GM12878 (cell line): ENCODE results near the gene CSH1. TPM values are rescaled to one million over a fixed set of nuclear protein-coding genes. Genes with fewer than 3 reads are reported as not detected.
"Not testable (repeated sequence)": the region's sequence is repeated elsewhere in the genome, so short reads cannot be mapped to it uniquely, and the experiment has no call there.

Experiments
- ATAC-seq: fragments of 200-7000 bp; cut with Tn5 transposase; 3 replicates; pipeline ENCODE4 v1.9.1; 2020; ENCODE audit warnings: mild to moderate bottlenecking, moderate library complexity
- BruUV-seq: library from RNA; stranded (reverse); fragments of 400-500 nt; replicated peaks from 2 replicates; lab custom pipeline; 2021; lab: Mats Ljungman, UMichigan
- CTCF ChIA-PET: fragments of 300-600 bp; sonication (Branson Sonifier 250); formaldehyde crosslinking; extraction: SDS; loops from one replicate; lab custom pipeline; 2021; ENCODE audit warnings: inconsistent platforms; lab: Yijun Ruan, JAX
- POLR2A ChIA-PET: fragments of 350-600 bp; formaldehyde crosslinking; extraction: SDS; loops from one replicate; lab custom pipeline; 2021; ENCODE audit warnings: inconsistent platforms; lab: Charles Lee
- RAD21 ChIA-PET: fragments of 300-600 bp; sonication (Branson Sonifier 250); formaldehyde crosslinking; loops from one replicate; lab custom pipeline; 2023; ENCODE audit warnings: antibody characterized with exemption; ENCODE audit not compliant: unreplicated experiment; lab: Charles Lee
- SMC1A ChIA-PET: fragments of 300-600 bp; sonication (Branson Sonifier 250); formaldehyde crosslinking; loops from one replicate; lab custom pipeline; 2023; ENCODE audit not compliant: unreplicated experiment, uncharacterized antibody; lab: Charles Lee
- DNase-seq: peaks from one replicate; pipeline ENCODE4 v3.0.0-alpha.2; 2011; ENCODE audit warnings: low read depth, low spot score
- FAIRE-seq: peaks from 3 replicates; lab custom pipeline; 2011; peaks lifted over from hg19 to GRCh38; lab: Jason Lieb, UNC
- H2AFZ ChIP-seq: 2 replicates; pipeline ENCODE4 v1.6.0; 2011; ENCODE audit warnings: low read depth, low read length, control low read depth; ENCODE audit not compliant: control insufficient read depth
- H3K27ac ChIP-seq: 2 replicates; pipeline ENCODE4 v1.5.1; 2011; ENCODE audit warnings: control low read depth; ENCODE audit not compliant: control insufficient read depth, insufficient read depth
- H3K27me3 ChIP-seq, 2 experiments: replicated peaks in 1 of 2; 2 replicates each; pipeline versions ENCODE4 v1.6.0 to v1.6.1; 2011; ENCODE audit warnings: low read length in 1 of 2; ENCODE audit not compliant: control insufficient read depth in 2 of 2, insufficient read depth in 2 of 2
- H3K36me3 ChIP-seq, 2 experiments: 2 replicates each; pipeline ENCODE4 v1.5.1; 2011; ENCODE audit warnings: low read length in 1 of 2; ENCODE audit not compliant: control insufficient read depth in 2 of 2, insufficient read depth in 2 of 2
- H3K4me1 ChIP-seq: 2 replicates; pipeline ENCODE4 v1.6.1; 2011; ENCODE audit warnings: mild to moderate bottlenecking, low read length, moderate library complexity, mixed read lengths; ENCODE audit not compliant: control insufficient read depth, insufficient read depth
- H3K4me2 ChIP-seq: 2 replicates; pipeline ENCODE4 v1.6.0; 2011; ENCODE audit warnings: control low read depth; ENCODE audit not compliant: control insufficient read depth, insufficient read depth
- H3K4me3 ChIP-seq: fragments of 200-600 bp; sonication (generic); 2 replicates; pipeline ENCODE4 v1.5.1; 2016
- H3K79me2 ChIP-seq: 2 replicates; pipeline ENCODE4 v1.6.0; 2011; ENCODE audit warnings: low read length; ENCODE audit not compliant: control insufficient read depth, insufficient read depth
- H3K9ac ChIP-seq: 2 replicates; pipeline ENCODE4 v1.8.0; 2011; ENCODE audit warnings: low read length, control low read depth, mixed read lengths; ENCODE audit not compliant: control insufficient read depth, insufficient read depth
- H3K9me3 ChIP-seq: replicated peaks from 3 replicates; pipeline ENCODE4 v1.5.1; 2011; ENCODE audit warnings: mild to moderate bottlenecking, low read length; ENCODE audit not compliant: control insufficient read depth, insufficient read depth
- H4K20me1 ChIP-seq: 2 replicates; pipeline ENCODE4 v1.6.0; 2011; ENCODE audit not compliant: control insufficient read depth, insufficient read depth
- BMI1 ChIP-seq: fragments of 450-650 bp; IDR thresholded peaks from 2 replicates; pipeline ENCODE4 v1.6.1; 2016; ENCODE audit warnings: mild to moderate bottlenecking, moderate library complexity, borderline replicate concordance
- RUNX3 ChIP-seq: IDR thresholded peaks from 2 replicates; pipeline ENCODE4 v1.6.1; 2012; ENCODE audit warnings: low read length, inconsistent platforms
- WGBS: methylation state at CpG from one replicate; pipeline ENCODE4 v1.1.6; 2016; ENCODE audit warnings: low lambda C conversion rate; ENCODE audit not compliant: insufficient replicate concordance, insufficient coverage; ENCODE audit errors: missing lambda C conversion rate; 5-methylcytosine and 5-hydroxymethylcytosine counted together
- in situ Hi-C: fragments of 300-500 bp; cut with MboI; formaldehyde crosslinking; loops from 9 replicates; pipeline ENCODE4 v1.14.3; 2018; ENCODE audit warnings: mixed read lengths
- intact Hi-C: fragments of 100-400 bp; cut with micrococcal nuclease; formaldehyde crosslinking; loops from one replicate; pipeline ENCODE4 v1.14.2; 2022; ENCODE audit not compliant: unreplicated experiment
- polyA plus RNA-seq, 11 experiments: library from polyadenylated mRNA; depleted of rRNA in 4 of 11; unstranded in 6 of 11; stranded (reverse) in 5 of 11; fragments of >200 nt; fragmentation: Nextera tagmentation in 4 of 11; fragmentation: Illumina TruSeq in 1 of 11; extraction: Ambion mirVana in 4 of 11; extraction: Trizol in 1 of 11; gene quantifications; 1 replicate in 1 of 11; 2 replicates in 10 of 11; pipeline versions ENCODE4 v1.2.1 to v1.2.3, GENCODE V29; 2011 to 2016; ENCODE audit warnings: inconsistent platforms in 2 of 11, missing spikeins in 2 of 11, low read depth in 1 of 11
- total RNA-seq, 4 experiments: library from RNA; depleted of rRNA in 3 of 4; stranded (reverse); fragments of >200 nt in 3 of 4; fragmentation: Illumina TruSeq in 1 of 4; extraction: Trizol in 1 of 4; gene quantifications; 2 replicates each; pipeline versions ENCODE4 v1.2.1 to v1.2.3, GENCODE V29; 2013 to 2021

CSH1 gene
- total and polyA plus RNA-seq, 10 of the 15 experiments (the other 5 are each of a cell fraction or from before 2014, with no cell fraction given) = not detected

- SMC1A ChIA-PET, H3K27ac ChIP-seq, H3K9me3 ChIP-seq, RAD21 ChIA-PET, H2AFZ ChIP-seq, H3K4me2 ChIP-seq, H3K4me3 ChIP-seq, BruUV-seq, H3K9ac ChIP-seq, H3K27me3 ChIP-seq, H4K20me1 ChIP-seq, POLR2A ChIA-PET, DNase-seq, H3K4me1 ChIP-seq, intact Hi-C loops, H3K36me3 ChIP-seq, H3K79me2 ChIP-seq, in situ Hi-C loops, FAIRE-seq: not testable (repeated sequence)
- CTCF ChIA-PET = interaction anchor here (0.9 to 1.9 kb wide), 5 partner anchors 9 to 234 kb away, joined by 3 to 8 read pairs (median 4); no protein-coding TSS in a partner anchor
- 31% methylated on average over 6 of the region's 6 CpGs for WGBS
- peak; percentile 74 for ATAC-seq
- TF ChIP-seq RUNX3 (peak; percentile 48; the same call in 1 of the 2 replicates), BMI1 (peak; percentile 85)
Observed at GRCh38 chr17:63898899-63899798, 2.8 kb upstream of the CSH1 start.

GRCh38 chr17:63894821-63895220 lies 1.6 kb downstream of the CSH1 start:
- SMC1A ChIA-PET, RAD21 ChIA-PET, POLR2A ChIA-PET, H3K4me3 ChIP-seq, H4K20me1 ChIP-seq, H3K4me1 ChIP-seq, H2AFZ ChIP-seq, in situ Hi-C loops, H3K27me3 ChIP-seq, H3K4me2 ChIP-seq, BruUV-seq, H3K9ac ChIP-seq, H3K9me3 ChIP-seq, CTCF ChIA-PET, H3K36me3 ChIP-seq, DNase-seq, ATAC-seq, intact Hi-C loops, H3K27ac ChIP-seq, H3K79me2 ChIP-seq, FAIRE-seq: not testable (repeated sequence)
- 50% methylated on average over 5 of the region's 10 CpGs for WGBS

GRCh38 chr17:63894021-63894420 lies 2.4 kb downstream of the CSH1 start:
- DNase-seq, H3K4me1 ChIP-seq, BruUV-seq, POLR2A ChIA-PET, H3K27ac ChIP-seq, FAIRE-seq, H3K79me2 ChIP-seq, H3K9ac ChIP-seq, SMC1A ChIA-PET, H3K4me2 ChIP-seq, H4K20me1 ChIP-seq, H3K36me3 ChIP-seq, H3K27me3 ChIP-seq, RAD21 ChIA-PET, H3K4me3 ChIP-seq, ATAC-seq, H3K9me3 ChIP-seq, in situ Hi-C loops, H2AFZ ChIP-seq, intact Hi-C loops: not testable (repeated sequence)
- CTCF ChIA-PET = interaction anchor here (1.0 kb wide), 1 partner anchor 13 kb away, joined by 6 read pairs; the partner anchor contains the start of gene GH2
- WGBS = 0% methylated on average over 3 of the region's 3 CpGs
